SK-N-SH (cell line): ENCODE data around the gene LRMDA.

ENCODE experiments used
- CTCF ChIP-seq: fragments of 200-600 bp; sonication (generic); IDR thresholded peaks from 2 replicates; pipeline ENCODE4 v1.6.1; 2017; ENCODE audit warnings: antibody characterized with exemption, mild to moderate bottlenecking, moderate library complexity
- EP300 ChIP-seq, 2 experiments: IDR thresholded peaks; 2 replicates each; pipeline versions ENCODE4 v1.4.0 to v1.6.1; 2012; ENCODE audit warnings: borderline replicate concordance in 1 of 2, low read depth in 1 of 2, low read length in 1 of 2
- FOSL2 ChIP-seq: IDR thresholded peaks from 2 replicates; pipeline ENCODE4 v1.4.0; 2012; ENCODE audit warnings: low read depth, mild to moderate bottlenecking, moderate library complexity, borderline replicate concordance
- GATA2 ChIP-seq: sonication (generic); formaldehyde crosslinking; IDR thresholded peaks from 2 replicates; pipeline ENCODE4 v1.5.0; 2020; ENCODE audit warnings: mild to moderate bottlenecking, missing genetic modification reagents
- MAX ChIP-seq: IDR thresholded peaks from 2 replicates; pipeline ENCODE4 v1.4.0; 2012; ENCODE audit warnings: low read depth
- NFIC ChIP-seq: IDR thresholded peaks from 2 replicates; pipeline ENCODE4 v1.4.0; 2012; ENCODE audit warnings: borderline replicate concordance
- NRF1 ChIP-seq: IDR thresholded peaks from 2 replicates; pipeline ENCODE4 v1.6.1; 2012; ENCODE audit warnings: low read depth, mild to moderate bottlenecking, low read length
- POLR2AphosphoS5 ChIP-seq: IDR thresholded peaks from 2 replicates; pipeline ENCODE4 v1.6.1; 2012; ENCODE audit warnings: low read depth, low read length
- REST ChIP-seq: IDR thresholded peaks from 2 replicates; pipeline ENCODE4 v1.6.1; 2012; ENCODE audit warnings: mild to moderate bottlenecking, low read depth, low read length, moderate library complexity
- TAF1 ChIP-seq: IDR thresholded peaks from 2 replicates; pipeline ENCODE4 v1.6.1; 2012; ENCODE audit warnings: low read depth, mild to moderate bottlenecking, low read length, moderate library complexity, borderline replicate concordance
- YY1 ChIP-seq: IDR thresholded peaks from 2 replicates; pipeline ENCODE4 v1.4.0; 2012; ENCODE audit warnings: low read depth, mild to moderate bottlenecking

GRCh38 chr10:75936841-75937240 lies 505.4 kb downstream of the LRMDA start:
- TF ChIP-seq EP300 (IDR thresholded peaks at IDR 0.05; ENCODE audit: borderline replicate concordance in 1 of 2, low read depth in 1 of 2, low read length in 1 of 2) (no peak), CTCF (no peak), NRF1 (no peak), POLR2AphosphoS5 (no peak), YY1 (no peak), TAF1 (no peak), FOSL2 (no peak), REST (no peak), GATA2 (CRISPR knock-in tag) (no peak), MAX (no peak), NFIC (no peak)
